ENCODE measurements around the gene JPH3.
A peak's percentile ranks its signal among the peaks of the same experiment; 100 is the strongest.
"Not testable (repeated sequence)": the region's sequence is repeated elsewhere in the genome, so short reads cannot be mapped to it uniquely, and the experiment has no call there.

The JPH3 gene

GRCh38 chr16:87654826-87655225 is 52.5 kb downstream of the JPH3 start:
- DNase-seq (ENCODE audit: low spot score), result no peak

GRCh38 chr16:87656328-87656727 is 54.0 kb downstream of the JPH3 start:
- no peak for DNase-seq (ENCODE audit: low spot score)

GRCh38 chr16:87657621-87658192 is 55.4 kb downstream of the JPH3 start:
- DNase-seq (ENCODE audit: low spot score), result no peak

GRCh38 chr16:87658564-87659225 is 56.4 kb downstream of the JPH3 start:
- no peak for DNase-seq (ENCODE audit: low spot score)

- DNase-seq (ENCODE audit: low spot score), result peak; percentile 8
Observed at GRCh38 chr16:87661561-87661960, 59.3 kb downstream of the JPH3 start.

- no peak for DNase-seq (ENCODE audit: low spot score)
Observed at GRCh38 chr16:87662254-87663204, 60.2 kb downstream of the JPH3 start.

GRCh38 chr16:87664792-87665191 is 62.5 kb downstream of the JPH3 start:
- no peak for DNase-seq (ENCODE audit: low spot score)

- DNase-seq (ENCODE audit: low spot score), result no peak
Observed at GRCh38 chr16:87665193-87665592, 62.9 kb downstream of the JPH3 start.

GRCh38 chr16:87666919-87667318 is 64.6 kb downstream of the JPH3 start:
- DNase-seq (ENCODE audit: low spot score), result no peak

GRCh38 chr16:87667443-87667842 is 65.1 kb downstream of the JPH3 start:
- no peak for DNase-seq (ENCODE audit: low spot score)

- DNase-seq (ENCODE audit: low spot score), result no peak
Observed at GRCh38 chr16:87667946-87668345, 65.6 kb downstream of the JPH3 start.

GRCh38 chr16:87669672-87670071 is 67.4 kb downstream of the JPH3 start:
- no peak for DNase-seq (ENCODE audit: low spot score)

GRCh38 chr16:87671221-87671620 is 68.9 kb downstream of the JPH3 start:
- no peak for DNase-seq (ENCODE audit: low spot score)

GRCh38 chr16:87671715-87672270 is 69.5 kb downstream of the JPH3 start:
- no peak for DNase-seq (ENCODE audit: low spot score)

GRCh38 chr16:87674419-87674818 is 72.1 kb downstream of the JPH3 start:
- no peak for DNase-seq (ENCODE audit: low spot score)

GRCh38 chr16:87675111-87675719 is 72.9 kb downstream of the JPH3 start:
- no peak for DNase-seq (ENCODE audit: low spot score)

- DNase-seq (ENCODE audit: low spot score), result no peak
Observed at GRCh38 chr16:87677830-87678229, 75.5 kb downstream of the JPH3 start.

- no peak for DNase-seq (ENCODE audit: low spot score)
Observed at GRCh38 chr16:87678618-87679017, 76.3 kb downstream of the JPH3 start.

GRCh38 chr16:87679593-87680271 is 77.4 kb downstream of the JPH3 start:
- DNase-seq (ENCODE audit: low spot score), result no peak

GRCh38 chr16:87680272-87680644 is 78.0 kb downstream of the JPH3 start:
- no peak for DNase-seq (ENCODE audit: low spot score)

GRCh38 chr16:87681051-87681602 is 78.8 kb downstream of the JPH3 start:
- DNase-seq (ENCODE audit: low spot score), result not testable (repeated sequence)

All from CD4-positive, alpha-beta T cell treated with Interleukin-15 for 4 hours (primary cell).